ENCODE data around the gene CFAP99. TPM values are rescaled to one million over a fixed set of nuclear protein-coding genes. Genes with fewer than 3 reads are reported as not detected.

The CFAP99 gene
- total RNA-seq, 2 donors from 2014 or later, result not detected

GRCh38 chr4:2442175-2442993 lies 23.6 kb downstream of the CFAP99 start:
- TF ChIP-seq CTCF (IDR thresholded peaks at IDR 0.05), result no peak
- Histone ChIP-seq H3K27ac (no peak overlapping the region), H3K9me3 (no peaks in the 10 kb centered on the region), H3K27me3 (no peaks in the 10 kb centered on the region), H3K4me1 (no peaks in the 10 kb centered on the region), H3K4me3 (no peak overlapping the region), H3K36me3 (no peaks in the 10 kb centered on the region)
- DNase-seq (ENCODE audit: low spot score), result no peak

GRCh38 chr4:2443061-2443730 lies 24.4 kb downstream of the CFAP99 start:
- Histone ChIP-seq H3K27me3 (no peaks in the 10 kb centered on the region), H3K9me3 (no peaks in the 10 kb centered on the region), H3K4me1 (no peaks in the 10 kb centered on the region), H3K4me3 (no peak overlapping the region), H3K27ac (no peak overlapping the region), H3K36me3 (no peaks in the 10 kb centered on the region)
- DNase-seq (ENCODE audit: low spot score), result no peak
- TF ChIP-seq CTCF (IDR thresholded peaks at IDR 0.05), result no peak

GRCh38 chr4:2443956-2444740 lies 25.4 kb downstream of the CFAP99 start:
- no peaks in the 10 kb centered on the region for H3K4me1 ChIP-seq
- H3K36me3 ChIP-seq, result no peaks in the 10 kb centered on the region
- H3K4me3 ChIP-seq, result no peak overlapping the region
- no peaks in the 10 kb centered on the region for H3K9me3 ChIP-seq
- no peak overlapping the region for H3K27ac ChIP-seq
- H3K27me3 ChIP-seq, result no peaks in the 10 kb centered on the region
- TF ChIP-seq CTCF (IDR thresholded peaks at IDR 0.05), result no peak
- no peak for DNase-seq (ENCODE audit: low spot score)

GRCh38 chr4:2445130-2445529 lies 26.4 kb downstream of the CFAP99 start:
- no peaks in the 10 kb centered on the region for H3K9me3 ChIP-seq
- no peaks in the 10 kb centered on the region for H3K36me3 ChIP-seq
- no peaks in the 10 kb centered on the region for H3K4me1 ChIP-seq
- DNase-seq (ENCODE audit: low spot score), result no peak
- no peak overlapping the region for H3K27ac ChIP-seq
- no peak overlapping the region for H3K4me3 ChIP-seq
- no peaks in the 10 kb centered on the region for H3K27me3 ChIP-seq
- no peak for TF ChIP-seq CTCF (IDR thresholded peaks at IDR 0.05)

- H3K27ac ChIP-seq, result no peak overlapping the region
- DNase-seq (ENCODE audit: low spot score), result no peak
- no peaks in the 10 kb centered on the region for H3K36me3 ChIP-seq
- no peaks in the 10 kb centered on the region for H3K9me3 ChIP-seq
- H3K4me1 ChIP-seq, result no peaks in the 10 kb centered on the region
- no peak overlapping the region for H3K4me3 ChIP-seq
- no peaks in the 10 kb centered on the region for H3K27me3 ChIP-seq
- TF ChIP-seq CTCF (IDR thresholded peaks at IDR 0.05), result no peak
Measured at GRCh38 chr4:2445571-2445970, 26.8 kb downstream of the CFAP99 start.
